NCI-H128 (cell line): ENCODE measurements around the gene TBC1D10A.

ENCODE experiments used
- DNase-seq: peaks from one replicate; lab custom pipeline; 2025; ENCODE audit not compliant: unreplicated experiment; lab: John Stamatoyannopoulos, UW

Gene TBC1D10A

GRCh38 chr22:30249049-30250038, 77.4 kb downstream of the TBC1D10A start:
- DNase-seq: no peak

DNA sequence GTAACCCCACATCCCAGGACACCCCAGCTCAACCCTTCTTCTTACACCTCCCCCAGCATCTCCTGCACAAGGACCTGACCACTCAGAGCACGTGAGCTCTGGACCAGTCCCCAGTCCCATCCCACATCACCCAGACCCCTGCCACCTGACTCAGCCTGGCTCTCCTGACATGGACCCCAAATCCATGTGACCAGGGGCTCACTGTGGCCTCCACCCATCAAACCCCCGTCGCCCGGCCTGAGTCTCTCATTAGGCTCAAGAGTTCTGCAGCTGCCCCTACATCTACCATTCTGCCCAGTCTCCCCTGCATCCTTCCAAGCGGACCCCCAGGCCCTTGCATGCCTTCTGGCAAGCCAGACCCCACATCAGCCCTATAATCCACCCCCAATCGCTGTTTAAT, 78.3 kb downstream of the TBC1D10A start:
- no peak for DNase-seq

DNA sequence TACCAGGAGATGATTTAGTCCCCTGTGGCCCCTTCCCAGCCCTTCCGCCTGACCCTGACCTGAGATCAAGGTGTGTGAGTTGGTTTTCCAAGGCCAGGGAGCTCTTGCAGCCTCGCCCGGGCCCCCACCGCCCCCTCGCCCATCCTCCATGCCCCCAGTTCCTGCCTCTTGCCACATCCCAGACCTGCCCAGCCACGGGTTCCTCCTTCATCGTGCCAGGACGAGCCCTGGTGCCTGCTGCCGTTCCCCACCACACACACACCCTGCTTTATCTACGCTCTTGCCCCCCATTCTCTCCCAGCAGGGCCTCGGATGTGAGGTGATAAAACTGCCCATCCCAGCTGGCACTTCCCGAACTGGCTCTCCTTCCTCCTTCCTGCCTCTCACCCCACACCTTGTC, 78.8 kb downstream of the TBC1D10A start:
- DNase-seq: no peak

DNA sequence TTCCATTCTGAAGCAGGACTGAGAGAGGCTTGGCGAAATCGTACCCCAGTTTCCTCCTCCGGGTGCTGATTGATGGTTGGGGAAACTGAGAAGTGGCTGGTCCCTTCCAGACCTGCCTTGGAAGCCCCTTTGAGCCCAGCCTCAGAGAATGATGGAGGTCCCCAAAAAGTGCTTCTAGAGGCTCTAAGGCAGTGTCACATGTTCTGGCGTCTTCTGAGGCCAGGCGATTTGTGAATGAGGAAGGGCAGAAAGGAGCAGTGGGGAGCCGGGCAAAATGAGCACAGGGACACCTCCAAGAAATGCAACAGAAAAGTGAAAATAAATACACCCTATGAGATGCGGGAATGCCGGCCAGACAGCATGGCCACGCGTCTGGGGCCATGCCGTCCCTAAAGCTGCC, 79.2 kb downstream of the TBC1D10A start:
- no peak for DNase-seq

- no peak for DNase-seq
These were observed 79.8 kb downstream of the TBC1D10A start for GRCh38 chr22:30246814-30247376.

DNA sequence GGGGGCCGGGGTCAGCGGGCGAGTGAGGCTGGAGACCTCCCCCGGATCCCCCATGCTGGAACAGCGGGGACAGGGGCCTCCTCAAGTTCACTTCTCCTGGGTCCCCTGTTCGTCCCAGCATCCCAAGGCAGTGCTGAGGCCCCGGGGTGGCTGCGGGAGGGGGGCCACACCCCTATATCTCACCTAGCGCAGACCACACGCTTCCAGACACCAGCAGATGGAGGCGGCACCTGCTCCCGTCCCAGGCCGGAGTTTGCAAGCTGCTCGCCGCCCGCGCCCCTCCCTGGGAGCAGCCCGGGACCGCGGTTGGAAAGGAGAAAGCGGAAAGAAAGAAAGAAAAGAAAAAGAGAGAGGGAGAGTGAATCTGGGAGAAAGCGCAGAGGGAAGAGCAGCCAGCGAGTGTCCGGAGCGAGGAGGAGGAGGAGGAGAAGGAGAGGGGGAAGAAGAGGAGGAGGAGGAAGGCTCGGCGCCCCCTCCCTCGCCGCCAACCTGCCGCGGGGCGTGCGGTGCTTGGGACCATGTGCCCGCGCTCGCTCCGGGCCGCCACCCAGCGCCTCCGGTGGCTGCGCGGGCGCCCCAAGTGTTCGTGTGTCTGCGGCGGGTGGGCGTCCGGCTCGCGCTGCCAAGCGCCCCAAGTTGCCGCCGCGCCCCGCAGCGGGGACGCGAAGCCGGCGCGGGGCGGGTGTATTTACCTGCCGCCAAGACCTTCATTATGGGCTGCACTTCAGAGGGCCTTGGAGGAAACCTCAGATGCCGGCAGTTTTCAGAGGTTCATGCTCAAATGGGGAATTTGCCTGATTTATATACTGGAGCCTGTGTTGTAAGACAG, 80.5 kb downstream of the TBC1D10A start, which contains the start of gene LIF:
Gene LIF (minus strand): TSS at position 775 of the 829 bp plus-strand sequence. CDS start 64 bp downstream, at position 711.
- DNase-seq: no peak

DNA sequence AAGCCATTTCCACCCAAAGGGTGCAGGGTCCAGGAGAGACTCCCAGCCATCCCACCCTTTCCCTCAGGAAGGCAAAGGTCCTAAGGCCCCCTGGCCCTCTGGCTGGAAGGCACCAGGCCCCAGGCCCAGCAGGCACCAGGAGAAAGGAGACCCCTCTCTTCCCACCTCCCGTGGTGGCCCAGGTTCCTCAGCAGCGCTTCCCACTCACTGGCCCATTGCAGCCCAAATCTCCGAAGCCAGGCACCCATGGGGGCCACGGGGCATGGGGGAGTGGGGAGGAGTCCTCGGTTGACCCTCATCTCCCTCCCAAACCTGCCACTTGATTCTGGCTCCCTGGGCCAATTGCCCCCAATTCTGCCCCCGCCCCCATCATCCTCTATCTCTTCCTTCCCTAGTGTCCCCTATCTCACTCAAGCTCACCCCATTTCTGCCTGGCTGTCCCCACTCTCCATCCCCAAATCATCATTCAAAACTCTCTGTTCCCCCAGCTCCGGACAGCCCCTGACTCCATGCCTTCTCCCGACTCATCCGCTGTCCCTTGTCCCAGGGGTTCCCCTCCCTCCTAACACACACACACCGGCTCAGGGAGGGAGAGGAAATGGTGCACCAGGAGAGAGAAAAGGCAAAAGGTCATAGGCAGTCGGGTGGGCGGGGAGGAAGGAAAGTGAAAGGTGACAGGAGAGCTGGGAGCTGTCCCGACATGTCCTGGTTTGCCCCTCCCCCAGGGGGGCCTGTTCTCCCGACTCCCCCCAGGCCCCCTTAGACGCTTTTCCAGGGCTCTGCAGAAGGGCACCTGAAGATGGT, 81.4 kb downstream of the TBC1D10A start:
- DNase-seq: no peak

DNA sequence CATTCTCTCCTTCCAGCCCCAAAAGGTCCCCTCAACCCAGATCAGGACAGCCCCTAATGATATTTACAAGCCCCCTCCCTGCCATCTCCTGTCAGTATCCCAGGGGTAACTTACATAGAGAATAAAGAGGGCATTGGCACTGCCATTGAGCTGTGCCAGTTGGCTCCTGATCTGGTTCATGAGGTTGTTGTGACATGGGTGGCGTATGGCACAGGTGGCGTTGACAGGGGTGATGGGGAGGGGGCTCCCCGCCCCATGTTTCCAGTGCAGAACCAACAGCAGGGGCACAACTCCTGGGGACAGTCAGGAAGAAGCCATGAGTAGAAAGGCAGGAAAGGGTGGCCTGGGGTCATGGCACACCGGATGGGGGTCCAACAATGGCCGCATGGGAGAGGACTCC, 82.1 kb downstream of the TBC1D10A start:
- DNase-seq: no peak

DNA sequence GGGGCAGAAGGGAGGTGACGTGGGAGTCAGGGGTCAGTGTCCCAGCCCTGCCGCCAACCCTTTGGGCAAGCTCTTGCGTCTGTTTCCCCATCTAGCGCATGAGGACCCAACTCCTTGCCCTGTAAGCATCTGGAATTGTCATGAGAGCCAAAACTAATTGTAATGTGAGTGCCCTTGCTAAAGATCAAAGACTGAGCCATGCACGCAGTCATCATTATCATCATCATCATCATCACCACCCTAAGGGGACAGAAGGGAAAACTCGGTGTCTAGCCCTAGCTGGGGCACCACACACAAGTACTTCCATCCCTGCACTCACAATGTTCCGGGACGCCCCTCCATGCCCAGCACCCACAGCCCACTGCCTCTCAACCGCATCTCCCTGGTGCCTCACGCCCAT, 82.7 kb downstream of the TBC1D10A start:
- DNase-seq: no peak

GRCh38 chr22:30243661-30244060, 83.1 kb downstream of the TBC1D10A start:
- no peak for DNase-seq
